GM19397 (cell line): ENCODE results near the gene C1orf35.

Experiments
- ATAC-seq: cut with Tn5 transposase; IDR thresholded peaks from one replicate; pipeline ENCODE4 v1.9.1; 2021; ENCODE audit warnings: mild to moderate bottlenecking, moderate library complexity; ENCODE audit not compliant: unreplicated experiment

C1orf35 gene

GRCh38 chr1:228064741-228065542 lies 38.2 kb downstream of the C1orf35 start:
- no peak for ATAC-seq

- no peak for ATAC-seq
Observed at GRCh38 chr1:228064296-228064695, 38.8 kb downstream of the C1orf35 start.

- no peak for ATAC-seq
Observed at GRCh38 chr1:228063251-228064191, 39.6 kb downstream of the C1orf35 start.

GRCh38 chr1:228062812-228063211 lies 40.3 kb downstream of the C1orf35 start:
- ATAC-seq = no peak

- ATAC-seq = no peak
Observed at GRCh38 chr1:228062085-228062791, 40.9 kb downstream of the C1orf35 start.

GRCh38 chr1:228061411-228062084 lies 41.6 kb downstream of the C1orf35 start:
- no peak for ATAC-seq

GRCh38 chr1:228060458-228061190 lies 42.5 kb downstream of the C1orf35 start:
- ATAC-seq = no peak

- ATAC-seq = no peak
Observed at GRCh38 chr1:228059634-228060457, 43.3 kb downstream of the C1orf35 start.

- no peak for ATAC-seq
Observed at GRCh38 chr1:228058949-228059633, 44.0 kb downstream of the C1orf35 start.

GRCh38 chr1:228058172-228058948 lies 44.8 kb downstream of the C1orf35 start:
- ATAC-seq = no peak
